ENCODE data around the gene TMEM219.
"Not testable (repeated sequence)": the region's sequence is repeated elsewhere in the genome, so short reads cannot be mapped to it uniquely, and the experiment has no call there.

TMEM219 gene

DNA sequence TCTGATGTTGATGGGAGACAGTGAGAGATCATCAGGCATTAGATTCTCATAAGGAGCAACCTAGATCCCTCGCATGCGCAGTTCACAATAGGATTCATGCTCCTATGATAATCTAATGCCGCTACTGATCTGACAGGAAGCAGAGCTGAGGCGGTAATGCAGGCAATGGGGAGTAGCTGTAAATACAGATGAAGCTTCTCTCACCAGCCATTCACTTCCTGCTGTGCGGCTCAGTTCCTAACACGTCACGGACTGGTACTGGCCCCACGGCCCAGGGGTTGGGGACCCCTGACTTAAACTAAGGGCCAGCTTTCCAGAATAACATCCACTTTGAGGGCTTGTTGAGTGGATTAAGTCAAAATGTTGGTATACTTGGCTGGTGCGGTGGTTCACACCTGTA is 2.6 kb upstream of the TMEM219 start:
- H3K4me3 ChIP-seq (ENCODE audit: low read depth, low read length), result no peak overlapping the region

DNA sequence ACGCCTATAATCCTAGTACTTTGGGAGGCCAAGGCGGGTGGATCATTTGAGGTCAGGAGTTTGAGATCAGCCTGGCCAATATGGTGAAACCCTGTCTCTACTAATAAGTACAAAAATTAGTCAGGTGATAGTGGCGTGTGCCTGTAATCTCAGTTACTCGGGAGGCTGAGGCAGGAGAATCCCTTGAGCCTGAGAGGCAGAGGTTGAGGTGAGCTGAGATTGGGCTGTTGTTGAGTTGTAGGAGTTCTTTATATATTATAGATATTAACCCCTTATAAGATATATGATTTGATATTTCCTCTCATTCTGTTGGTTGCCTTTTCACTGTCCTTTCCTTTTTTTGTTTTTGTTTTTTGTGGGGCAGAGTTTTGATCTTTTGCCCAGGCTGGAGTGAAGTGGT is 2.1 kb upstream of the TMEM219 start:
- not testable (repeated sequence) for H3K9me3 ChIP-seq (ENCODE audit: control insufficient read depth, insufficient read depth, low read length); H3K27me3 ChIP-seq (ENCODE audit: control insufficient read depth, insufficient read depth, low read length); H3K4me1 ChIP-seq (ENCODE audit: control insufficient read depth, insufficient read depth, low read length); H3K4me3 ChIP-seq (ENCODE audit: low read depth, low read length); H3K9ac ChIP-seq (ENCODE audit: low read depth, low read length); H3K36me3 ChIP-seq (ENCODE audit: control insufficient read depth, insufficient read depth, low read length)

More for the DNA sequence above, 2.6 kb upstream of the TMEM219 start:
- Histone ChIP-seq H3K36me3 (ENCODE audit: control insufficient read depth, insufficient read depth, low read length) (no peaks in the 10 kb centered on the region), H3K27me3 (ENCODE audit: control insufficient read depth, insufficient read depth, low read length) (no peaks in the 10 kb centered on the region), H3K9me3 (ENCODE audit: control insufficient read depth, insufficient read depth, low read length) (no peaks in the 10 kb centered on the region), H3K9ac (ENCODE audit: low read depth, low read length) (no peak overlapping the region), H3K4me1 (ENCODE audit: control insufficient read depth, insufficient read depth, low read length) (peaks cover 4% of the 10 kb centered on the region)

DNA sequence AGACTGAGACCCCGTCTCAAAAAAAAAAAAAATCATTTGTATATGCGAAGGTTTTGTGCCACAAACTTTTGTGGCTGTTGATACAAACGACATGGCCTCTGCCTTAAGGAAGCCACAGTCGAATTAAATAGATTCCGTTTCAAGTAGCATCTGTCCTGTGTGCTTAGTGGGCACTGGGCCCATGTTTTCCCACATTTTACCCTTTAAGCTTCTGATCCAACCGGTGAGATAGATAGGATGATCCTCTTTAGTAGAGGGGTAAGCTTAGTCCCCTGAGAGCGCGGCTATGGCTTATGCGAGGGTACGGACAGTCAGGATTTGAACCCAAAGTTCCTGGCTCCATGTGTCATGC is 776 bp upstream of the TMEM219 start:
- H3K9ac ChIP-seq (ENCODE audit: low read depth, low read length), result peak overlapping the region; percentile 90

DNA sequence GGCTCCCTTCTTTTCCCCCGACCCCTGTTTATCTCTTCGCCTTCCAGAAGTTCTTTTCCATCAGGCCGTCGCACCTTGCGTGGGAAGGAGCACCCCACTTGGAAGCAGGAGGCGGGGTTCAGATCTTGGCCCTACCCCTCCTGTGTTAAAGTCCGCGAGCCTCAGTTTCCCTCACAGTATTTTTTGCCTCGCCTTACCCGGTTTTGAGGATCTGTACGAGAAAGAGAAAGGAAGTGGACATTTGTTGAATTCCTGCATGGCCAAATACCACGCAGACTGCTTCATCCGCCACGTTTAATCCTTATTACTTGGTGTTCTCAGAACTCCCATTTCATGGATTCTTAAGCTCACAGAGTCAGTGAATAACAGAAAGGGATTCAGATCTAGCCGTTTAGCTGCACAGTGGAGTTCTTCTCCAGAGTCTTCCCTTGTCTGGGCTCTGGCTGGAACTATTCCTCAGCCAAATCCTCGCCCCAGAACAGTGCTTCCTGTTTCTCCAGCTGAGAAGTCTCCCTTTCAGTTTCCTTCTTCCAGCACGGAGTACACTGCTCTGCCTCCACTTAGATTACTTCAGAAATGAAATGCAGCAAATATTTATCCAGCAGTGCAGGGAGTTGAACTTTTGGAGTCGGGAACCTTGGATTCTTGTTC is 590 bp downstream of the TMEM219 start:
- Histone ChIP-seq H3K9me3 (ENCODE audit: control insufficient read depth, insufficient read depth, low read length) (no peaks in the 10 kb centered on the region), H3K36me3 (ENCODE audit: control insufficient read depth, insufficient read depth, low read length) (no peaks in the 10 kb centered on the region), H3K9ac (ENCODE audit: low read depth, low read length) (peak overlapping the region; percentile 54), H3K27me3 (ENCODE audit: control insufficient read depth, insufficient read depth, low read length) (no peaks in the 10 kb centered on the region), H3K4me3 (ENCODE audit: low read depth, low read length) (peak overlapping the region; percentile 75), H3K4me1 (ENCODE audit: control insufficient read depth, insufficient read depth, low read length) (peaks cover 4% of the 10 kb centered on the region)

More for the DNA sequence above, 776 bp upstream of the TMEM219 start:
- H3K36me3 ChIP-seq (ENCODE audit: control insufficient read depth, insufficient read depth, low read length), result no peaks in the 10 kb centered on the region
- peak overlapping the region; percentile 91 for H3K4me3 ChIP-seq (ENCODE audit: low read depth, low read length)
- H3K4me1 ChIP-seq (ENCODE audit: control insufficient read depth, insufficient read depth, low read length), result peaks cover 4% of the 10 kb centered on the region
- H3K27me3 ChIP-seq (ENCODE audit: control insufficient read depth, insufficient read depth, low read length), result no peaks in the 10 kb centered on the region
- no peaks in the 10 kb centered on the region for H3K9me3 ChIP-seq (ENCODE audit: control insufficient read depth, insufficient read depth, low read length)

DNA sequence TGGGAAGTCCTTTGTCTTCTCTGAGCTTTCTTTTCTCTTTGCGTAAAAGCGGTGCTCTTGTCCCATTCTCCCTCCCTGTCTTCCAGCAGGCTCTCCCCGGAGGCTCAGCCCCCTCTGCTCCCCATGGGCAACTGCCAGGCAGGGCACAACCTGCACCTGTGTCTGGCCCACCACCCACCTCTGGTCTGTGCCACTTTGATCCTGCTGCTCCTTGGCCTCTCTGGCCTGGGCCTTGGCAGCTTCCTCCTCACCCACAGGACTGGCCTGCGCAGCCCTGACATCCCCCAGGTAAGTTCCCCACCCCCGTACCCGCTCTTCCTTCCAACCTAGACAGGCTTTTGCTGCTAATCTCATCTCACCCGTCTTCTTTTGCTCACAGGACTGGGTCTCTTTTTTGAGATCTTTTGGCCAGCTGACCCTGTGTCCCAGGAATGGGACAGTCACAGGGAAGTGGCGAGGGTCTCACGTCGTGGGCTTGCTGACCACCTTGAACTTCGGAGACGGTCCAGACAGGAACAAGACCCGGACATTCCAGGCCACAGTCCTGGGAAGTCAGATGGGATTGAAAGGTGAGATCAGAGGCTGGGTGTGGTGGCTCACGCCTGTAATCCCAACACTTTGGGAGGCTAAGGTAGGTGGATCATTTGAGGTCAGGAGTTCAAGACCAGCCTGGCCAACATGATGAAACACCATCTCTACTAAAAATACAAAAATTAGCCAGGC is 1.3 kb downstream of the TMEM219 start:
- Histone ChIP-seq H3K4me1 (ENCODE audit: control insufficient read depth, insufficient read depth, low read length) (peaks cover 4% of the 10 kb centered on the region), H3K9me3 (ENCODE audit: control insufficient read depth, insufficient read depth, low read length) (no peaks in the 10 kb centered on the region), H3K9ac (ENCODE audit: low read depth, low read length) (no peak overlapping the region), H3K27me3 (ENCODE audit: control insufficient read depth, insufficient read depth, low read length) (no peaks in the 10 kb centered on the region), H3K36me3 (ENCODE audit: control insufficient read depth, insufficient read depth, low read length) (no peaks in the 10 kb centered on the region), H3K4me3 (ENCODE audit: low read depth, low read length) (no peak overlapping the region)

DNA sequence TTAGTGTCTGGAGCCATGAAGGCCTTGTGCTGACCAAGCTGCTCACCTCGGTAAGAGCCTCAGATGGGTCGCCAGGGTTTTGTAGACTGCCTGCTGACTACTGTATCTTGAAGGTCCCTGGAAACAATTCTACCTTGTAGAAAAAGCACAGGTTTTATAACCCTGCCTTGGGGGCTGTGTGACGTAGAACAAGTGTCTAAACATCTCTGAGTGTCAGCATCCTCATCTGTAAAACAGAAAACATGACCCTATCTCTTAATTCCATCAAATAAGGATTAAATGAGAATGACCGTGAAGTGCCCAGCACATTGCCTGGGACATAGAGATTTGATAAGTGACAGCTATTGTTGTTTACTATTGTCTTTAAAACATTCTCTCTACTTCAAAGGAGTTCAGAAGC is 6.3 kb downstream of the TMEM219 start:
- Histone ChIP-seq H3K36me3 (ENCODE audit: control insufficient read depth, insufficient read depth, low read length) (peaks cover 4% of the 10 kb centered on the region), H3K4me3 (ENCODE audit: low read depth, low read length) (no peak overlapping the region), H3K27me3 (ENCODE audit: control insufficient read depth, insufficient read depth, low read length) (peaks cover 12% of the 10 kb centered on the region), H3K9me3 (ENCODE audit: control insufficient read depth, insufficient read depth, low read length) (peaks cover 9% of the 10 kb centered on the region), H3K9ac (ENCODE audit: low read depth, low read length) (no peak overlapping the region), H3K4me1 (ENCODE audit: control insufficient read depth, insufficient read depth, low read length) (no peaks in the 10 kb centered on the region)

DNA sequence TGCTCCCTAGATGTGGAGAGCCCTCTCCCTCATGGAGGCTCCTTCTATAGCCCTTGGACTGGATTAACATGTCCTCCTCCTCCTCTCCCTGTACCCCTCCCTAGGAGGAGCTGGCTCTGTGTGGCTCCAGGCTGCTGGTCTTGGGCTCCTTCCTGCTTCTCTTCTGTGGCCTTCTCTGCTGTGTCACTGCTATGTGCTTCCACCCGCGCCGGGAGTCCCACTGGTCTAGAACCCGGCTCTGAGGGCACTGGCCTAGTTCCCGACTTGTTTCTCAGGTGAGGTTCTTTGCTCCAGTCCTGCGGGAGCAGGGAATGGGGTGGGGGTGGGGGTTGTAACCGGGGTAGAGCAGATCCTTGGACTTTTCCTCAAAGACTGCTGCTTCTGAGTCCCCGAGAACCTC is 9.4 kb downstream of the TMEM219 start:
- Histone ChIP-seq H3K9me3 (ENCODE audit: control insufficient read depth, insufficient read depth, low read length) (peaks cover 10% of the 10 kb centered on the region), H3K4me3 (ENCODE audit: low read depth, low read length) (no peak overlapping the region), H3K9ac (ENCODE audit: low read depth, low read length) (no peak overlapping the region), H3K36me3 (ENCODE audit: control insufficient read depth, insufficient read depth, low read length) (peaks cover 4% of the 10 kb centered on the region), H3K4me1 (ENCODE audit: control insufficient read depth, insufficient read depth, low read length) (peaks cover 12% of the 10 kb centered on the region), H3K27me3 (ENCODE audit: control insufficient read depth, insufficient read depth, low read length) (peaks cover 12% of the 10 kb centered on the region)

DNA sequence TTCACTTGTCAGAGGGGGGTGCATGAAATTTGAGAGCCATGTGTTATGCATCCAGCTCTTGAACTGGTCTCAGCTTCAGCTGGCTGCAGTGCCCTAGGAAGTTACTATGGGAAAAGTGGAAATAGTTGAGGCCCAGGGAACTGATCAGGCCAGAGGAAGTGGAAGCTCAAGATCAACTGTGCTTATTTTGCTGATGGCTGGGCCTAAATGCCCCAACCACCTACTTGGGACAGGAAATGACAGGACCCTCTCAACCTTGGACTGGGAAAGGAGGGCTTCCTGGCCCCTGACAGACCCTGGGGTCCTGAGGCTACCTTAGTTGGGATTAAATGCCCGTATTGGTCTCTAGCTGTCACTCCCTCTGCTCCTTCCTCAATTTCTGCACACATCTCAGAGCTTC is 10.6 kb downstream of the TMEM219 start:
- Histone ChIP-seq H3K27me3 (ENCODE audit: control insufficient read depth, insufficient read depth, low read length) (peaks cover 12% of the 10 kb centered on the region), H3K9me3 (ENCODE audit: control insufficient read depth, insufficient read depth, low read length) (peaks cover 10% of the 10 kb centered on the region), H3K36me3 (ENCODE audit: control insufficient read depth, insufficient read depth, low read length) (peaks cover 4% of the 10 kb centered on the region), H3K4me1 (ENCODE audit: control insufficient read depth, insufficient read depth, low read length) (peaks cover 16% of the 10 kb centered on the region), H3K4me3 (ENCODE audit: low read depth, low read length) (no peak overlapping the region), H3K9ac (ENCODE audit: low read depth, low read length) (no peak overlapping the region)

DNA sequence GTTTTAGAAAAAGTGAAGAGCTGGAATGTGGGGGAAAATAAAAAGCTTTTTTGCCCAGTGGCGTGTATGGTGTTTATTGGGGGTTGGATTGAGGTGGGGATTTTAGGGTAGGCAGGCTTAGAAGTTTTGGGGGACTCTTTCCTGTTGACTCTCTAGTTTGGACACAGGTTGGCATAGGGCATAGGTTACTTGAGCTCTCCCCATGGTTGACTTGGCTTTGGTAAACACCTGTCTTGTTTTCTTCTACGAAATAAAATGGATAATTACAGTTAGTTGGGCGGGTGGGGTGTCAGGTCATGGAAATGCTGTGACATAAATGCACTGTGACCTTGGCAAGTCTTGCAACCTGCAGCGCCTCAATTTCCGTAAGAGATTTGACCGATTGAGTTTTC is 11.1 kb downstream of the TMEM219 start:
- Histone ChIP-seq H3K4me3 (ENCODE audit: low read depth, low read length) (no peak overlapping the region), H3K9me3 (ENCODE audit: control insufficient read depth, insufficient read depth, low read length) (peaks cover 10% of the 10 kb centered on the region), H3K9ac (ENCODE audit: low read depth, low read length) (no peak overlapping the region), H3K27me3 (ENCODE audit: control insufficient read depth, insufficient read depth, low read length) (peaks cover 12% of the 10 kb centered on the region), H3K36me3 (ENCODE audit: control insufficient read depth, insufficient read depth, low read length) (peaks cover 8% of the 10 kb centered on the region), H3K4me1 (ENCODE audit: control insufficient read depth, insufficient read depth, low read length) (peaks cover 16% of the 10 kb centered on the region)

DNA sequence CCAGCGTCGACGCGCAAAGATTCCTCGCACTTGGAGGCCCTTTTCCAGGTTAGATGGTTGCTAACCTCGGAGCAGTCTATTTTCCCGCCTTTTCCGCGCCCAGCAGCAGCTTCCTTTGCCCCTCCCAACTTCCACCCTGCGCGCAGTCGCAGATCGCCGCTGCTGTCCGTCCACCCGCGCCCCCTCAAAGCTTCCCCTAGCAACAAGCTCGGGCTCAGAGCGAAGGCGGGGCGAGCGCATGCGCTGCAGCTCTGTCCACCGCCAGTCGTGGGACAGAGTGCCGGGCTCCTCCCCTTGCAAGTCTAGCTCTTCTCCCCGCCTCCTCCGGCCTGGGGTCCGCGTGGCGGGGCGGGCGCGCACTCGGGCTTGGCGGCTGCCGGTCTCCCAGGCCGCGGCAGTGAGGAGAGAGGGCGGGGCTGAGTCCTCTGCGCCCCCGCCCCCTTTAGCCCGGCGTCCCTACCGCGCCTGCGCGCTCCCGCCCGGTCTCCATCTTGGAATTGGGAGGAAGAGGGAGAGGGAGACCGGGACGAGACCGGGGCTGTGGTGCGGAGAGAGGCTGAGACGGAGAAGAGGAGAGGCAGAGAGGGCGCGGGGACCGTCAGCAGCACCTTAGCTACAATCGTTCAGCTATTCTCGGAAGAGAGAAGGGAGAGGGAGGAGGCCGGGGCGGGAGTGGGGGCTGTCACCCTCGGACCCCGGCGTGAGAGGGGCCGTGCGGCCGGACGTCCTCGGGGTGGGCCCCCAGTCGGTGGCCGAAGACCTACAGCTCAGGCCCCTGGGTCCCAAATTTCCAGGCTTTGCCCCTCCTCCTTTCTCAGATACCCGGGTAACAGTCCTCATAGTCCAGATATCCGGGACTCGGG is 11.7 kb downstream of the TMEM219 start, which contains the start of gene TAOK2:
Gene TAOK2 (plus strand): TSS at position 485 of the 863 bp plus-strand sequence. CDS start 3,905 bp downstream, outside the sequence.
- peaks cover 10% of the 10 kb centered on the region for H3K9me3 ChIP-seq (ENCODE audit: control insufficient read depth, insufficient read depth, low read length)
- peaks cover 12% of the 10 kb centered on the region for H3K27me3 ChIP-seq (ENCODE audit: control insufficient read depth, insufficient read depth, low read length)
- peak within 1 kb of the TSS; percentile 60 for H3K9ac ChIP-seq (ENCODE audit: low read depth, low read length)
- peaks cover 14% of the 10 kb centered on the region for H3K36me3 ChIP-seq (ENCODE audit: control insufficient read depth, insufficient read depth, low read length)
- H3K4me3 ChIP-seq (ENCODE audit: low read depth, low read length), result peak within 1 kb of the TSS; percentile 59
- H3K4me1 ChIP-seq (ENCODE audit: control insufficient read depth, insufficient read depth, low read length), result peaks cover 16% of the 10 kb centered on the region

DNA sequence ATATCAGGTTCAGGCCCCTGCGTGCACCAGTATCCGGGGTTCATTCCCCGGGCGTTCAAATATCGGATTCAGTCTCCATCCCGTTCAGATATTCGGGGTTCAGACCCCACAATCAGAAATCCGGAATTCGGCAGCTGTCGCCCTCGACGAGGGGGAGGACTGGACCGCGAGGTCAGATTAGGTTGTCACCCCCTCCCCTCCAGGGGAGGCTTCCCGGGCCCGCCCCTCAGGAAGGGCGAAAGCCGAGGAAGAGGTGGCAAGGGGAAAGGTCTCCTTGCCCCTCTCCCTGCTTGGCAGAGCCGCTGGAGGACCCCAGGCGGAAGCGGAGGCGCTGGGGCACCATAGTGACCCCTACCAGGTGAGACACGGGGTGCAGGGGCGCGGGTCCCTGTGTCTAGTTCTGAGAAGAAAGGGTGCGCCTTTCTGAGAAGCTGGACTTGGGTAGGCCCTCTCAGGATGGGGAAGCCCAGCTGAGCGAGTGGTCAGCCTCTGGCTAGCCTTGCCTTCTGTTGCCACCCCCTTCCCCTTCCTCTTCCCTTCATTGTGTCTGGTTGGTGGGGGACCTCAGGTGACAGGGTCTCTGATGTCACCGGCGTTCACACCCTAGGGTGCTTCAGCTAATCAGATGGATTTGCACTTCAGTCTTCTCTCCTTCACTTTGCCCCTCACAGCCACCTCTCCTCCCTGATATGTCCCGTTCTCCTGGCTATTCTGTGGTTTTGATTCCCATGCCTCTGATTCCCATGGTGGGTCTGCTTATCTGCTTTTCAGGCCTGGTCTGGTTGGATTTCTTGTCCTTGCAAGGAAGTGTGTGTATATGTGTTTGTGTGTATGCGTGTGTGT is 12.6 kb downstream of the TMEM219 start:
- H3K27me3 ChIP-seq (ENCODE audit: control insufficient read depth, insufficient read depth, low read length), result peaks cover 12% of the 10 kb centered on the region
- peak overlapping the region; percentile 59 for H3K4me3 ChIP-seq (ENCODE audit: low read depth, low read length)
- H3K36me3 ChIP-seq (ENCODE audit: control insufficient read depth, insufficient read depth, low read length), result peaks cover 23% of the 10 kb centered on the region

More for the DNA sequence above, 12.6 kb downstream of the TMEM219 start:
- H3K4me1 ChIP-seq (ENCODE audit: control insufficient read depth, insufficient read depth, low read length), result peaks cover 16% of the 10 kb centered on the region
- peak overlapping the region; percentile 60 for H3K9ac ChIP-seq (ENCODE audit: low read depth, low read length)
- peaks cover 10% of the 10 kb centered on the region for H3K9me3 ChIP-seq (ENCODE audit: control insufficient read depth, insufficient read depth, low read length)

Measured in iPS-15b (cell line).